Caco-2 (cell line): ENCODE data around the gene LBHD2. TPM values are rescaled to one million over a fixed set of nuclear protein-coding genes. Genes with fewer than 3 reads are reported as not detected.
A peak's percentile ranks its signal among the peaks of the same experiment; 100 is the strongest.

Source experiments
- BruUV-seq: library from RNA; stranded (reverse); fragments of 400-500 nt; replicated peaks from 2 replicates; lab custom pipeline; 2021; lab: Mats Ljungman, UMichigan
- CTCF ChIA-PET: fragments of 300-600 bp; sonication (Branson Sonifier 250); formaldehyde crosslinking; loops from one replicate; lab custom pipeline; 2022; ENCODE audit warnings: antibody characterized with exemption; lab: Charles Lee
- POLR2A ChIA-PET: fragments of 300-600 bp; sonication (Branson Sonifier 250); formaldehyde crosslinking; loops from one replicate; lab custom pipeline; 2022; ENCODE audit warnings: antibody characterized with exemption; lab: Charles Lee
- DNase-seq, 2 experiments: peaks; one replicate each; pipeline versions ENCODE4 v3.0.0 to v3.0.0-alpha.2; 2020 to 2022
- H3K27me3 ChIP-seq: replicated peaks from 2 replicates; pipeline ENCODE4 v1.6.0; 2011; ENCODE audit warnings: low read length; ENCODE audit not compliant: control insufficient read depth, insufficient read depth
- H3K36me3 ChIP-seq: 2 replicates; pipeline ENCODE4 v1.5.1; 2011; ENCODE audit warnings: low read length; ENCODE audit not compliant: control insufficient read depth, insufficient read depth
- H3K4me1 ChIP-seq: fragments of 250-450 bp; sonication (Bioruptor Pico); 2 replicates; pipeline ENCODE4 v1.5.1; 2020; ENCODE audit warnings: mild to moderate bottlenecking
- H3K4me3 ChIP-seq: 2 replicates; pipeline ENCODE4 v1.5.1; 2011; ENCODE audit warnings: low read depth, mild to moderate bottlenecking, control low read depth, low read length
- H3K9me3 ChIP-seq: fragments of 250-450 bp; sonication (Bioruptor Pico); 2 replicates; pipeline ENCODE4 v1.5.1; 2020; ENCODE audit warnings: mild to moderate bottlenecking, moderate library complexity
- H3K27ac Mint-ChIP-seq: one replicate; pipeline ENCODE4 v1.8.0; 2022; ENCODE audit warnings: mixed read lengths; ENCODE audit not compliant: unreplicated experiment
- H3K27me3 Mint-ChIP-seq: one replicate; pipeline ENCODE4 v1.8.0; 2022; ENCODE audit warnings: mixed read lengths; ENCODE audit not compliant: insufficient read depth, unreplicated experiment
- H3K36me3 Mint-ChIP-seq: one replicate; pipeline ENCODE4 v1.8.0; 2022; ENCODE audit warnings: mild to moderate bottlenecking, mixed read lengths; ENCODE audit not compliant: insufficient read depth, unreplicated experiment
- H3K4me1 Mint-ChIP-seq: one replicate; pipeline ENCODE4 v1.8.0; 2022; ENCODE audit warnings: low read depth, mixed read lengths; ENCODE audit not compliant: unreplicated experiment
- H3K4me3 Mint-ChIP-seq: one replicate; pipeline ENCODE4 v1.8.0; 2022; ENCODE audit warnings: mild to moderate bottlenecking, moderate library complexity, mixed read lengths; ENCODE audit not compliant: unreplicated experiment
- H3K9me3 Mint-ChIP-seq: one replicate; pipeline ENCODE4 v1.8.0; 2022; ENCODE audit warnings: mixed read lengths; ENCODE audit not compliant: unreplicated experiment
- CTCF ChIP-seq, 2 experiments: fragments of 200-600 bp in 1 of 2; IDR thresholded peaks; 1 replicate in 1 of 2; 2 replicates in 1 of 2; pipeline versions ENCODE4 v1.5.1 to v1.8.0; 2011 to 2022; ENCODE audit warnings: antibody characterized with exemption in 1 of 2, control low read depth in 1 of 2, inconsistent platforms in 1 of 2, low read depth in 1 of 2, low read length in 1 of 2, mild to moderate bottlenecking in 1 of 2, moderate library complexity in 1 of 2; ENCODE audit not compliant: insufficient read depth in 1 of 2, severe bottlenecking in 1 of 2, unreplicated experiment in 1 of 2
- intact Hi-C: fragments of 100-400 bp; cut with micrococcal nuclease; formaldehyde crosslinking; loops from one replicate; pipeline ENCODE4 v1.10.0; 2022; ENCODE audit not compliant: unreplicated experiment
- total RNA-seq: library from RNA; stranded (reverse); gene quantifications from 2 replicates; pipeline ENCODE4 v1.2.3, GENCODE V29; 2022

Gene LBHD2
- total RNA-seq, 1 experiment from 2014 or later: not detected

GRCh38 chr14:103089386-103090335 lies 5.7 kb downstream of the LBHD2 start:
- no peak overlapping the region for H3K4me3 ChIP-seq
- H3K9me3 Mint-ChIP-seq: no peaks in the 10 kb centered on the region
- H3K27me3 ChIP-seq: no peaks in the 10 kb centered on the region
- intact Hi-C loops: no loop called here
- no peak for TF ChIP-seq CTCF (IDR thresholded peaks at IDR 0.05; ENCODE audit: insufficient read depth in 1 of 2, low read depth in 1 of 2, low read length in 1 of 2, severe bottlenecking in 1 of 2, unreplicated experiment in 1 of 2)
- no peaks in the 10 kb centered on the region for H3K36me3 ChIP-seq
- no TSS peak for BruUV-seq
- peaks cover 2% of the 10 kb centered on the region for H3K4me1 Mint-ChIP-seq
- ChIA-PET CTCF (no interaction called here), POLR2A (no interaction called here)
- no peaks in the 10 kb centered on the region for H3K9me3 ChIP-seq
- no peak for DNase-seq
- peaks cover 8% of the 10 kb centered on the region for H3K4me1 ChIP-seq
- H3K27me3 Mint-ChIP-seq: no peaks in the 10 kb centered on the region
- H3K4me3 Mint-ChIP-seq: no peak overlapping the region
- H3K27ac Mint-ChIP-seq: no peak overlapping the region
- H3K36me3 Mint-ChIP-seq: no peaks in the 10 kb centered on the region

GRCh38 chr14:103090481-103091020 lies 6.5 kb downstream of the LBHD2 start:
- peaks cover 17% of the 10 kb centered on the region for H3K4me1 ChIP-seq
- intact Hi-C loops: no loop called here

More at GRCh38 chr14:103090481-103091020, 6.5 kb downstream of the LBHD2 start:
- no peaks in the 10 kb centered on the region for H3K9me3 Mint-ChIP-seq
- no peak for DNase-seq
- Histone ChIP-seq H3K27me3 (no peaks in the 10 kb centered on the region), H3K36me3 (no peaks in the 10 kb centered on the region), H3K4me3 (no peak overlapping the region), H3K9me3 (no peaks in the 10 kb centered on the region)
- H3K27me3 Mint-ChIP-seq: no peaks in the 10 kb centered on the region
- H3K4me3 Mint-ChIP-seq: peak overlapping the region; percentile 25
- BruUV-seq: no TSS peak
- POLR2A ChIA-PET: no interaction called here
- CTCF ChIA-PET: interaction anchor here (0.6 kb wide), 1 partner anchor 527 kb away, joined by 3 read pairs; no protein-coding TSS in a partner anchor
- H3K36me3 Mint-ChIP-seq: no peaks in the 10 kb centered on the region
- no peak overlapping the region for H3K27ac Mint-ChIP-seq
- peaks cover 11% of the 10 kb centered on the region for H3K4me1 Mint-ChIP-seq
- TF ChIP-seq CTCF (IDR thresholded peaks at IDR 0.05; ENCODE audit: insufficient read depth in 1 of 2, low read depth in 1 of 2, low read length in 1 of 2, severe bottlenecking in 1 of 2, unreplicated experiment in 1 of 2): no peak
